Activated CD8-positive, alpha-beta T cell treated with anti-CD3 and anti-CD28 coated beads for 36 hours (primary cell): Measurements from ENCODE around the gene PRR3. TPM values are rescaled to one million over a fixed set of nuclear protein-coding genes. Genes with fewer than 3 reads are reported as not detected.

ENCODE experiments used
- ATAC-seq: fragments of 200-7000 bp; cut with Tn5 transposase; one replicate; pipeline ENCODE4 v1.10.0; 2021; ENCODE audit warnings: mild to moderate bottlenecking, moderate library complexity
- CTCF ChIA-PET: fragments of 350-600 bp; sonication (Branson Sonifier 250); formaldehyde crosslinking; loops from one replicate; lab custom pipeline; 2021; ENCODE audit warnings: antibody characterized with exemption; lab: Charles Lee
- POLR2A ChIA-PET: fragments of 350-600 bp; sonication (Branson Sonifier 250); formaldehyde crosslinking; loops from one replicate; lab custom pipeline; 2021; ENCODE audit warnings: antibody characterized with exemption; lab: Charles Lee
- DNase-seq: peaks from one replicate; pipeline ENCODE4 v3.0.0-alpha.2; 2020
- H3K27ac Mint-ChIP-seq: one replicate; pipeline ENCODE4 v1.8.0; 2021; ENCODE audit warnings: mild to moderate bottlenecking, mixed read lengths
- H3K27me3 Mint-ChIP-seq: one replicate; pipeline ENCODE4 v1.8.0; 2021; ENCODE audit warnings: mixed read lengths
- H3K36me3 Mint-ChIP-seq: one replicate; pipeline ENCODE4 v1.8.0; 2021; ENCODE audit warnings: low read depth, mixed read lengths
- H3K4me1 Mint-ChIP-seq: one replicate; pipeline ENCODE4 v1.8.0; 2021; ENCODE audit warnings: low read depth, mixed read lengths
- H3K4me3 Mint-ChIP-seq: one replicate; pipeline ENCODE4 v1.8.0; 2021; ENCODE audit warnings: mild to moderate bottlenecking, moderate library complexity, mixed read lengths
- H3K9me3 Mint-ChIP-seq: one replicate; pipeline ENCODE4 v1.8.0; 2021; ENCODE audit warnings: mixed read lengths
- intact Hi-C: fragments of 100-400 bp; cut with micrococcal nuclease; formaldehyde crosslinking; loops from one replicate; pipeline ENCODE4 v1.10.0; 2022
- total RNA-seq, 2 experiments: library from RNA; stranded (reverse); gene quantifications; one replicate each; pipeline ENCODE4 v1.2.3, GENCODE V29; 2021
- TF ChIP-seq, protein P1 (sequence below): fragments of 200-600 bp; IDR thresholded peaks from one replicate; pipeline ENCODE4 v1.8.0; 2022; ENCODE audit warnings: antibody characterized with exemption, mild to moderate bottlenecking

The PRR3 gene, protein sequence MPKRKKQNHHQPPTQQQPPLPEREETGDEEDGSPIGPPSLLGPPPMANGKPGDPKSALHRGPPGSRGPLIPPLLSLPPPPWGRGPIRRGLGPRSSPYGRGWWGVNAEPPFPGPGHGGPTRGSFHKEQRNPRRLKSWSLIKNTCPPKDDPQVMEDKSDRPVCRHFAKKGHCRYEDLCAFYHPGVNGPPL
- 10 to 100 TPM; 23.0 to 24.6 TPM for total RNA-seq

DNA sequence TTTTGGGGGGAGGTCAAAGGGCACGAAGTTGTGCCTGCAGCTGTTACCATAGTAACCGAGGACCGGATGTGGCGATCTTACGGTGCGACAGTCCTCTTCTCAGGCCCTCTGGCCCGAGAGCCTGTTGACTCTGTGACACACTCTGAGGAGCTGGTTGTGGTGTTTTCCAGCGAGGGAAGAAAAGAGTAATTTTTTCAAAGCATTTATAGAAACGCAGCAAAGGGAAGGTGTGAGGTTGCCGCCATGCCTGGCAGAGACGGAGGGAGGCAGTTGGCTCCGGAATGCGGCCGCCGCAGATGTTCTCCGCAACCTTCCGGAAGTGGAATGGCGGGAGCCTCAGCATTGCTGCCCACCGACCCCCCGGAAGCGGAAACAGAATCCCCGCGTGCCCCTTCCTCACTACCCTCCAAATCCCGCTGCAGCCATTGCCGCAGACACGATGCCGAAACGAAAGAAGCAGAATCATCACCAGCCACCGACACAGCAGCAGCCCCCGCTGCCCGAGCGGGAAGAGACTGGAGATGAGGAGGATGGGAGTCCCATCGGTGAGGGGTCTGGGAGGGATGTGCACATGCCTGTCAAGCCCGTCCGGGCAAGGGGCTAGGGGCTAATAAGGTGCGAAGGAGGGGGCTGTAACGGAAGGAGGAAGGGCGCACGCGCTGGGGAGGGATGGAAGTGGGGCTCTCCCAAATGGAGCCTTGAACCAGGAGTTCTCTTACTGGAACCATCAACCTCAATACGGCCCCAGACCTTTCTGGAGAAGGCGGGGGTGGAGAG, at the start of gene PRR3:
Gene PRR3 (plus strand): TSS at position 390 of the 777 bp plus-strand sequence. CDS start 50 bp downstream, at position 440.
- CTCF ChIA-PET = interaction anchor here (0.7 to 10.9 kb wide), 9 partner anchors 12 to 122 kb away, joined by 3 to 96 read pairs (median 4); no protein-coding TSS in a partner anchor
- intact Hi-C loops = no loop called here
- peaks cover 54% of the 10 kb centered on the region for H3K36me3 Mint-ChIP-seq
- peak within 1 kb of the TSS; percentile 91 for H3K4me3 Mint-ChIP-seq
- H3K9me3 Mint-ChIP-seq = no peaks in the 10 kb centered on the region
- H3K27ac Mint-ChIP-seq = peak within 1 kb of the TSS; percentile 99
- TF ChIP-seq, protein P1, sequence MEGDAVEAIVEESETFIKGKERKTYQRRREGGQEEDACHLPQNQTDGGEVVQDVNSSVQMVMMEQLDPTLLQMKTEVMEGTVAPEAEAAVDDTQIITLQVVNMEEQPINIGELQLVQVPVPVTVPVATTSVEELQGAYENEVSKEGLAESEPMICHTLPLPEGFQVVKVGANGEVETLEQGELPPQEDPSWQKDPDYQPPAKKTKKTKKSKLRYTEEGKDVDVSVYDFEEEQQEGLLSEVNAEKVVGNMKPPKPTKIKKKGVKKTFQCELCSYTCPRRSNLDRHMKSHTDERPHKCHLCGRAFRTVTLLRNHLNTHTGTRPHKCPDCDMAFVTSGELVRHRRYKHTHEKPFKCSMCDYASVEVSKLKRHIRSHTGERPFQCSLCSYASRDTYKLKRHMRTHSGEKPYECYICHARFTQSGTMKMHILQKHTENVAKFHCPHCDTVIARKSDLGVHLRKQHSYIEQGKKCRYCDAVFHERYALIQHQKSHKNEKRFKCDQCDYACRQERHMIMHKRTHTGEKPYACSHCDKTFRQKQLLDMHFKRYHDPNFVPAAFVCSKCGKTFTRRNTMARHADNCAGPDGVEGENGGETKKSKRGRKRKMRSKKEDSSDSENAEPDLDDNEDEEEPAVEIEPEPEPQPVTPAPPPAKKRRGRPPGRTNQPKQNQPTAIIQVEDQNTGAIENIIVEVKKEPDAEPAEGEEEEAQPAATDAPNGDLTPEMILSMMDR = no peak
- H3K4me1 Mint-ChIP-seq = peaks cover 36% of the 10 kb centered on the region
- no peaks in the 10 kb centered on the region for H3K27me3 Mint-ChIP-seq
- ATAC-seq (peak; percentile 71), DNase-seq (peak; percentile 95)
- POLR2A ChIA-PET = interaction anchor here (0.6 to 5.4 kb wide), 24 partner anchors 9 to 713 kb away, joined by 3 to 55 read pairs (median 4); partner anchors contain the start of genes ABCF1, MRPS18B and TUBB

DNA sequence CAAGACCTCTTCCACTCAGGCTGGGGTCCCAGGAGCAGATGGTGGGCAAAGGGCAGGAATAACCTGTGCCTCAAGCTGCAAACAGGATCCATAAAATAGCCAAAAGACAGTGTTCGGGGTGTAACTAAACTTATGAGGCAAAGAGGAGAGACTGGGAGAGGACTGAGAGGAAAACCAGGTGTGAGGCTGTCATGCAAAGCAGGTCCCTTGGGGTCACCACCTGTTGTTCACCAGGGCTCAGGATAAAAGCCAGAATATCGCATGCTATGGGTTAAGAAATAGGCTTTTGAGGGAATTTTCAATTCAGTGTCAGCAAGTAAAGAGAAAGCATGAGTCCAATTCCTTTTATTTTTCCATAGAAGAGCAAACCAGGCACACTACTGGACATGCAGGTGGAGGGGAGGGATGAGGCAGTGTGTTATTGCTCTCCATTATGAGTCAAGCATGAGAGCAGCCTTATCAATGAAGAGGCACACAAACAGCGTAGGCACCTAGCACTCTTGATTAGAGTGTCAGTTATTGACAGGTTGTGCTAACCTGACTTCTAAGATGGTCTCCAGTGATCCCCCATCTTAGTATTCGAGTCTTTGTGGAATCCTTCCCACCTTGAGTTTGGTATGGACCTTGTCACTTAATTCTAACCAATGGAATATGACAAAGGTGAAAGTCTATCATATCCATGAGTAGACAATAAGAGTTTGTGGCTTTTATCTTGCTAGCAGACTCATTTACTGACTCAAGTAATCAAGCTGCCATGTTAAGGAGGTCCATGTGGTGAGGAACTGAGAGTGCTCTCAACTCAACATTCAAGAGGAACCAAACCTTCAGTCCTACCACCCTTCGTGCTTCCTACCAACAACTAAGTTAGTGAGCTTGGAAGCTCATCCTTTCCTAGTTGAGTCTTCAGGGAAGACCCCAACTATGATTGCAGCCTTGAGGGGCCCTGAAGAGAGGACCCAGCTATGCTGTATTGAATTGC, 49.0 kb upstream of the PRR3 start:
- Mint-ChIP-seq H3K4me3 (peak overlapping the region; percentile 48), H3K27ac (peak overlapping the region; percentile 95), H3K9me3 (peaks cover 2% of the 10 kb centered on the region), H3K36me3 (peaks cover 5% of the 10 kb centered on the region), H3K4me1 (peaks cover 55% of the 10 kb centered on the region), H3K27me3 (no peaks in the 10 kb centered on the region)
- ChIA-PET POLR2A (interaction anchor here (1.5 to 14.0 kb wide), 3 partner anchors 14 to 24 kb away, joined by 6 to 251 read pairs (median 49); no protein-coding TSS in a partner anchor), CTCF (interaction anchor here (1.2 to 6.4 kb wide), 8 partner anchors 8 to 34 kb away, joined by 3 to 64 read pairs (median 8); no protein-coding TSS in a partner anchor)
- DNase-seq (no peak), ATAC-seq (peak; percentile 27)
- TF ChIP-seq, protein P1 = no peak
- intact Hi-C loops = no loop called here

DNA sequence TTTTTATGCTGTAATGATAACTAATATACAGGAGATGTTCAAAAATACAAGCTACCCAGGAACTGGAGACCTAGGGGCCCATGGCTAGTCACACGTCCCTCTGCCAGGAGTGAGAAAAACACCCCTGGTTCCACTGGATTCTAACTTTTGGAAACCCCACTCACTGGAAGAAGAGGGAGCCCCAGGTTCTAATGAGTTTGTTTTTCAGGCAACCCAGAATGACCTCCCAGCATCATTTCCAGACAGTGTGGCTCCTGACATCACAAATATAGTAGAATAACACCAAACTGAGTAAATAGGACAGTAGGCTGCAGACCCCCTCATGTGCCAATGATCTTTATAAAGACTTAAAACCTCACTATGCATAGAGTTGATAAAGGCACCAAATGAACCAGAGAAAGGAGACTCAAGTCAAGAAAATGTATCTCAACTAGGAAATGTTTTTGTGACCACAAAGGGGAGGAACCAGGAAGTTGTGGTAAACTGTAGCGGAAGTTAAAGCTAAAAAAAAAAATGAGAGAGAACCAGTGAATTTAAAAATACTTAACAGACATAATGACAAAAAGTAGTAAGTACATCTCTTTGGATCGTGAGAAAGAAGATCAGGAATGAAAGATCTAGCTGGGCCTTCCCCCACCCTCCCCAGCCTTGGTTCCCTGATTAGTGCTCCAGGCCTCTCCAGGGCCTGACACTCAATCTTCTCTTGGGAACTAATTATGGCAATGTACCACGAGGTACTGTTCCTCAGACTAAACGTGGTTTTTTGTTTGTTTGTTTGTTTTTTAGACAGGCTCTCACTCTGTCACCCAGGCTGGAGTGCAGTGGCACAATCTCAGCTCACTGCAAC, 48.0 kb upstream of the PRR3 start:
- ATAC-seq (peak; percentile 65), DNase-seq (peak; percentile 39)
- Mint-ChIP-seq H3K9me3 (peaks cover 2% of the 10 kb centered on the region), H3K36me3 (peaks cover 5% of the 10 kb centered on the region), H3K4me1 (peaks cover 53% of the 10 kb centered on the region), H3K4me3 (peak overlapping the region; percentile 48), H3K27me3 (no peaks in the 10 kb centered on the region), H3K27ac (peak overlapping the region; percentile 95)
- CTCF ChIA-PET = interaction anchor here (1.2 to 6.4 kb wide), 9 partner anchors 9 to 56 kb away, joined by 3 to 64 read pairs (median 7); no protein-coding TSS in a partner anchor
- intact Hi-C loops = no loop called here
- POLR2A ChIA-PET = interaction anchor here (0.6 to 14.0 kb wide), 9 partner anchors 10 to 547 kb away, joined by 3 to 251 read pairs (median 6); partner anchors contain the start of gene MRPS18B
- TF ChIP-seq, protein P1 = no peak
